ENCODE data around the gene CDH26. TPM values are rescaled to one million over a fixed set of nuclear protein-coding genes. Genes with fewer than 3 reads are reported as not detected.

The CDH26 gene
- total and polyA plus RNA-seq, 2 of the 13 experiments (the other 11 are each of a cell fraction or from before 2014, with no cell fraction given), result 0.40 to 1.1 TPM

- TF ChIP-seq SP2 (CRISPR knock-in tag; IDR thresholded peaks at IDR 0.05) (0 out of 2 replicates have a peak, but pooled peaks have one; percentile 1), ZNF639 (CRISPR knock-in tag; conservative IDR thresholded peaks at IDR 0.05) (no peak), DNMT3B (CRISPR knock-in tag; conservative IDR thresholded peaks at IDR 0.05) (0 out of 2 replicates have a peak, but pooled peaks have one; percentile 2)
Measured at GRCh38 chr20:59939879-59940128, 18.4 kb upstream of the CDH26 start (continued).

GRCh38 chr20:59940129-59940955 lies 17.9 kb upstream of the CDH26 start, which contains the start of the genes FAM217B and PPP1R3D:
Gene FAM217B, plus strand, starts transcription at chr20:59940389. Its CDS starts 3,555 bp downstream, at chr20:59943944.
Gene PPP1R3D, minus strand, starts transcription at chr20:59940305. Its CDS starts 374 bp downstream, at chr20:59939931.
- Histone ChIP-seq H3K4me1 (ENCODE audit: insufficient read depth, low read length) (peaks cover 29% of the 10 kb centered on the region), H3K9ac (ENCODE audit: insufficient read depth, low read depth, low read length) (peak within 1 kb of the TSS; percentile 86), H4K20me1 (ENCODE audit: insufficient read depth, low read length) (no peaks in the 10 kb centered on the region), H3K27me3 (ENCODE audit: control insufficient read depth in 1 of 2, insufficient read depth in 2 of 2, low read length in 2 of 2) (no peaks in the 10 kb centered on the region; a peak in 1 of 5 replicates), H3K27ac (ENCODE audit: extremely low read length, insufficient read depth, low read length) (peak within 1 kb of the TSS; percentile 90), H3K9me3 (ENCODE audit: low read length) (no peaks in the 10 kb centered on the region), H3K36me3 (replicated peaks in 1 of 2; ENCODE audit: control insufficient read depth in 1 of 2, insufficient read depth in 2 of 2, low read length in 2 of 2) (peaks cover 8 to 17% of the 10 kb centered on the region in 2 experiments; a peak in 4 of 5 replicates), H3K4me2 (ENCODE audit: low read depth, low read length) (peak within 1 kb of the TSS; percentile 84), H2AFZ (ENCODE audit: low read length) (peak within 1 kb of the TSS; percentile 86), H3K4me3 (replicated peaks in 1 of 3; ENCODE audit: insufficient read depth in 1 of 3, low read depth in 2 of 3, low read length in 3 of 3) (peak within 1 kb of the TSS; percentile 77 to 91 (median 91)), H3K79me2 (ENCODE audit: insufficient read depth, low read length) (peaks cover 11% of the 10 kb centered on the region)
- BruUV-seq (replicated peaks), result no TSS peak
- intact Hi-C loops (cut with micrococcal nuclease; ENCODE audit: unreplicated experiment) (no loop called here), in situ Hi-C loops (cut with HindIII; ENCODE audit: extremely low pct_ligation_motif_present, low pct_unique_long_range_greater_than_20kb) (no loop called here)
- POLR2A ChIA-PET, result interaction anchor here (0.8 to 2.1 kb wide), 10 partner anchors 8 to 117 kb away, joined by 3 to 14 read pairs (median 4); no protein-coding TSS in a partner anchor
- CTCF ChIA-PET (ENCODE audit: low intra/inter-chr PET ratio, low total read pairs), result no interaction called here
- WGBS (ENCODE audit: low lambda C conversion rate), result under 1% methylated on average over 42 of the region's 57 CpGs
- peak; percentile 96 for ATAC-seq
- peak; percentile 97 for FAIRE-seq
- peak; percentile 93 for DNase-seq (ENCODE audit: low spot score)
- TF ChIP-seq NFE2L1 (CRISPR knock-in tag; IDR thresholded peaks at IDR 0.05; ENCODE audit: borderline replicate concordance) (peak; percentile 59; the same call in 1 of the 2 replicates), ATF3 (CRISPR knock-in tag; IDR thresholded peaks at IDR 0.05) (peak; percentile 29; the same call in 1 of the 2 replicates), ZNF781 (CRISPR knock-in tag; IDR thresholded peaks at IDR 0.05; ENCODE audit: borderline replicate concordance, not compliant biosample characterization) (peak; percentile 95), ZNF501 (CRISPR knock-in tag; IDR thresholded peaks at IDR 0.05) (peak; percentile 95), PHF5A (CRISPR knock-in tag; IDR thresholded peaks at IDR 0.05; ENCODE audit: low read depth, unreplicated experiment) (peak; percentile 22), KAT8 (CRISPR knock-in tag; IDR thresholded peaks at IDR 0.05) (peak; percentile 82), KDM6A (CRISPR knock-in tag; IDR thresholded peaks at IDR 0.05; ENCODE audit: low read depth) (peak; percentile 35; the same call in 1 of the 2 replicates), ZNF510 (CRISPR knock-in tag; IDR thresholded peaks at IDR 0.05; ENCODE audit: low read depth) (peak; percentile 62; the same call in 1 of the 2 replicates), MED1 (CRISPR knock-in tag; IDR thresholded peaks at IDR 0.05) (peak; percentile 14), EHMT2 (IDR thresholded peaks at IDR 0.05; ENCODE audit: borderline replicate concordance, low read depth, low read length) (no peak), ZNF296 (CRISPR knock-in tag; conservative IDR thresholded peaks at IDR 0.05) (peak; percentile 89), ISX (CRISPR knock-in tag; conservative IDR thresholded peaks at IDR 0.05) (peak; percentile 56; the same call in 1 of the 2 replicates), IKZF5 (CRISPR knock-in tag; IDR thresholded peaks at IDR 0.05) (peak; percentile 53), PLRG1 (conservative IDR thresholded peaks at IDR 0.05) (no peak)
- TF ChIP-seq, protein P1, sequence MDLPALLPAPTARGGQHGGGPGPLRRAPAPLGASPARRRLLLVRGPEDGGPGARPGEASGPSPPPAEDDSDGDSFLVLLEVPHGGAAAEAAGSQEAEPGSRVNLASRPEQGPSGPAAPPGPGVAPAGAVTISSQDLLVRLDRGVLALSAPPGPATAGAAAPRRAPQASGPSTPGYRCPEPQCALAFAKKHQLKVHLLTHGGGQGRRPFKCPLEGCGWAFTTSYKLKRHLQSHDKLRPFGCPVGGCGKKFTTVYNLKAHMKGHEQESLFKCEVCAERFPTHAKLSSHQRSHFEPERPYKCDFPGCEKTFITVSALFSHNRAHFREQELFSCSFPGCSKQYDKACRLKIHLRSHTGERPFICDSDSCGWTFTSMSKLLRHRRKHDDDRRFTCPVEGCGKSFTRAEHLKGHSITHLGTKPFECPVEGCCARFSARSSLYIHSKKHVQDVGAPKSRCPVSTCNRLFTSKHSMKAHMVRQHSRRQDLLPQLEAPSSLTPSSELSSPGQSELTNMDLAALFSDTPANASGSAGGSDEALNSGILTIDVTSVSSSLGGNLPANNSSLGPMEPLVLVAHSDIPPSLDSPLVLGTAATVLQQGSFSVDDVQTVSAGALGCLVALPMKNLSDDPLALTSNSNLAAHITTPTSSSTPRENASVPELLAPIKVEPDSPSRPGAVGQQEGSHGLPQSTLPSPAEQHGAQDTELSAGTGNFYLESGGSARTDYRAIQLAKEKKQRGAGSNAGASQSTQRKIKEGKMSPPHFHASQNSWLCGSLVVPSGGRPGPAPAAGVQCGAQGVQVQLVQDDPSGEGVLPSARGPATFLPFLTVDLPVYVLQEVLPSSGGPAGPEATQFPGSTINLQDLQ (CRISPR knock-in tag; IDR thresholded peaks at IDR 0.05), result peak; percentile 87

All from HepG2 (cell line).